HG02623 (cell line): Measurements from ENCODE around the gene ROBO1.
A peak's percentile ranks its signal among the peaks of the same experiment; 100 is the strongest.

Experiments
- ATAC-seq: cut with Tn5 transposase; IDR thresholded peaks from one replicate; pipeline ENCODE4 v1.9.1; 2021; ENCODE audit warnings: moderate library complexity; ENCODE audit not compliant: unreplicated experiment

Gene ROBO1

DNA sequence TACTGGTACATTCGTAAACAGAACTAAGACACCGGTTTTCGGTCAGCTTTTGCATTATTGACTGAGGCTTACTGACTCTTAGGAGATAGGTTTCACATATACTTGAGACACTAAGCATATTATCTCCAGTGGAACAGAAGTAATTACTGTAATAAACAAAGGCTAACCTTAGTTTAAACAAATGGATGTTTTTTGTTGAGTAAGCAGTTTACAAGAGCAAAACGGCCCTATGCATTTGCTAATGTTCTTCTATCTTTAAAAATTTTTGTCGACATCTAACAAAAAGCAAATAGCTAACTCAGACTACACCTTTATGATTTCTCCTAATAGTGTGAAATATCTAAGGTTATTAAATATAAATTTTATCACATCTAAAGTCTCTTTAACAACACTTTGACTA lies 664.5 kb downstream of the ROBO1 start:
- ATAC-seq, result no peak

DNA sequence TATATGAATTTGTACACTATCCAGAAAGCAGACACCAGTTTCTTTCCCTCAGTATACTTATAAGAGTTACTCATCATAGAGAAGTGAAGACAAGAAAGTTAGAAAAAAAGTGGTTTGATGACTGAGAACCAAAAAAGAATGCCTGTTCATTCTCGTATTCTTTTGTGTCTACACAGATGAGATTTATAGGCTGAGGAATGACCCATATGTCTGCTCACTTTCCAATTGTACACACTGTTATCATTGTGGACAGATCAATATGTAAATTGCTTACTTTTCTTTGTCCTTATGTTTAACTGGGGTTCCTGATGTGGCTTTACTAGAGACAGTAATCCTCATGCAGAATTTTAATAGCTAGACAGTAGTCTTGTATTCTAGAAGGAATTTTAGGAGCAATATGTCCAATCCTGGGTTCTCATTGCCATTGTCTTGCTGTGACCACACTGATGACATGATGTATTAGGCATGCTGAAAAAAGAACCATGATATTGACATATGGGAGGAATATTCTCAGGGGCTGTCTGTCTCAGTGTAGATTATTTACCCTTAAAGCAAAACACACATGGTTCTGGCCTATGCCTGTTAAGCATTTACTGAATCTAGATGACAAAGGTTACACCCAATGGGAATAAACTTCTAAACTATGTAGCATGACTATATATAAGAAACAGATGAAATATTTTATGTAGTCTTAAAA lies 669.7 kb downstream of the ROBO1 start:
- no peak for ATAC-seq

DNA sequence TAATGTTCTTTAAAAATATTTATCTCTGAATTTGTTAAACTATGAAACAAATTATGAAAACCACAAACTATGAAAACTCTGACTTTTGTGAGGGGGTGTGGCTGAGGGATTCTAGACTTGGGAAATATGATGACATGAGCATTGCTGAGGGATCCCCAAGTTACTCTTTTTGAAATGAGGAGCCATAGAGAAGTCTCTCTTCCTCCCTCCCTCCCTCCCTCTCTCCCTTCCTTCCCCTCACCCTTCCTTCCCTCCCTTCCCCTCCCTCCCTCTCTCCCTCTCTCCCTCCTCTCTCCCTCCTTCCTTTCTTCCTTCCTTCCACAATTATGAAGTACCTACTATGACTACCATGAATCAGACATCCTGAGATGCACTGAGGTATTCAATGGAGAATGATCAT lies 673.1 kb downstream of the ROBO1 start:
- no peak for ATAC-seq

DNA sequence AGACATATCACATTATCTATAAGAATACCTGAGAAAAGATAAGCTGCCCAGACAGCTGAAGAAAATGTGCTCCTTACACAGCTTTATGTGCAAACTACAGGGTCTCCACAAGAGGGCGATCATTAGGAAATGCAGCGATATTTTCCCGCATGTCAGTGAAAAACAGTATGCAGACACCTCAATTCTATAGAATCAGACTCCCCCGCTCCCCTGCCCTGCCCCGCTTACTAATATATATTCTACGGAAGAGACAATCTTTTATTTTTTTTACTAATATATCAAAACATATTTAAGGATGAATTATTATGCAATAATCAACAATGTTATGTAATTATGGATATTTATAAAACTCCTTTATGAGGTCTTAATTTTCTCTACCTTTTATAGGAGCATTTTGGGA lies 681.3 kb downstream of the ROBO1 start:
- peak; percentile 98 for ATAC-seq

DNA sequence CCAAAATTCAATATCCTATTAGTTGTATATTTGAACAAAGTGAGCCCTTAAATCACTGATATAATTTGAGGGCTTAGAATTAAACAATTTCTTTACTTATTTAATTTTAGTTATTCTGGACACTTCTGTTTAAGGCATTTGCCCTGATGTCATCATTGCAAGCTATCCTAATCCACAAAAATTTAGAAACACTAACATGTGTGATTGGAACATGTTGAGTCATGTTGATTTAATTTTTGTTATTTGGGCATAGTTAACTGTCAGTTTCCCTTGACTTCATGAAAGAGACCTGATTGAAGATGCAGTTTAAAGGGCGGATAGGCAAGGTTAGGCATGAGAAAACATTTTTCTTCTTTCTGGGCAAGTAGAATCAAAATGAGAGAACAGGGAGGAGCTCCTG lies 682.6 kb downstream of the ROBO1 start:
- ATAC-seq, result no peak

DNA sequence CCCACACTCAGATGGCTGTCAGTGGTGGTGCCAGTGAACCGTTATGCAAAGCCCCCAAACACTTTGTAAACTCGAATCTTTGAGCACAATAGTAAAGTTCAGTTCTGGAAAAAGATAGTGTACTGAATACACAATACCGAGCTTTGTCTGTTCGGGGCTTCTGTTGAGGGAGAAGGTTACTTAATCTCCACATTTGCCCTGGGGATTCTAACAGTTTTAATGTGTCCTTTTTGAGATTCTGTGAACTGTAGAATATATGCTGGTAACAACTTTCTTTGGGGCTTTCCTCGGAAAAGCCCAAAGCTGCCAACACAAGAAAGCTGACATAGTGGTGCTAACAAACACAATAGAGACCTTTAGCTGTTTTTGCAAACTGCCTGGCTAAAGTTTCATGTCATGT lies 686.5 kb downstream of the ROBO1 start:
- ATAC-seq, result no peak

DNA sequence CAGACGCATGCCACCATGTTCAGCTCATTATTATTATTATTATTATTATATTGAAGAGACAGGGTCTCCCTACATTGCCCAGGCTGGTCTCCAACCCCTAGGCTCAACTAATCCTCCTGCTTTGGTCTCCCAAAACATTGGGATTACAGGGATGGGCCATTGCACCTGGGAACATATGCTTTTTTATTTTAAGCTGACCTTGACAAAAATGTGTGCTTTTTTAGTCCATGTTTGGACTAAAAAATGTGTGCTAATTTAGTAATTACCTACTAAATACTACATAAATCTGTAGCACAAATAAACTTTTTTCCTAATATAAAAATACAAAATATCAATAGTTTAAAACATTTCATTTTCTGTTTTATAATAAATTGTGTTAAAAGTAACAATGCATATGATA lies 693.2 kb downstream of the ROBO1 start:
- ATAC-seq, result no peak

DNA sequence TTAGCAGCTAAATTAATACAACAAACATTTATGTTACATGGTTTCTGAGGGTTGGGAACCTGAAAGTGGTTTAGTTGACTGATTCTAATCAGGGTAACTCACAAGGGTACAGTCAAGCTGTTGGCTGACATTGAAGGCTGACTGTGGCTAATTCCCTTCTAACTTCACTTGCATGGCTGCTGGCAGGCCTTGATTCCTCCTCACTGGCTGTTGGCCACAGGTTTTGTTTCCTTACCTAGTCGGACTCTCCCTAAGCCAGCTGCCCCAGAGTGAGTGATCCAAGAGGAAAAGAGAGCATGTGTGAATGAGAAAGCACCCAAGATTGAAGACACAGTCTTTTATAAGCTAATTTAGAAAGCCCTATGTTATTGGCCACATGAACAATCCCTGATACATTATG lies 700.1 kb downstream of the ROBO1 start:
- no peak for ATAC-seq

DNA sequence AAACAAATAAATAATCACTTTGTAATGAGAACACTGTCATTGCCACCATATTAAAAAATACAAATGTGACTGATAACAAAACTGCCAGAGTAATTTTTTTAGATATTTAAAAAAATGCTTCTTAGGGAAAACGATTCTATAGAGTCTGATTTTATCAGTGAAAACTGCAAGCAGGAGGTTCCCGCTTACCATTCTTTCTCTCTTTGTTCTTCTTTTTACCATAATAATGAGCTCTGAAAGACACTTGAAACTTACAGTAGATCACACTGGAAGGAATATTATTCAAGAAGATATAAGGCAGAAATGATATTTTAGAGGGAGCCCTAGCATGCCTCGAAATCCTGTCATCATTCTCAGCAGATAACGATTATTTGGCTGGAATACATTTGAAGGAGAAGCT lies 701.3 kb downstream of the ROBO1 start:
- no peak for ATAC-seq

DNA sequence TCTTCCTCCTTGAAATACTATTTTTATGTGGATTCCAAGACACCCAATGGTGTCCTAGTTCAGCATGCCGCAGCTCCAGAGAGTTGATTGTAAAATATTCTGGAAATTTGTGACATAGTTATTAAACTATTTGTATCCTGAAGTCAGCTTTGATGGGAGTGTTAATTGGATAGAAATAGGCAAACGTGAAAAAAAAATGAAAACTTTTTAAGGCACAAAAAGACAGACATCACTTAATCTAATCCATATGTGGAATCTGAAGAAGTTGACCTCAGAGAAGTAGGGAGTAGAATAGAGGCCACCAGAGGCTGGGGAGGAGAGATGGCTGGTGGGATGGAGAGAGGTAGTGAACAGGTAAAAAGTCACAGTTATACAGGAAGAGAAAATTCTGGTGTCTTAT lies 704.2 kb downstream of the ROBO1 start:
- ATAC-seq, result no peak

DNA sequence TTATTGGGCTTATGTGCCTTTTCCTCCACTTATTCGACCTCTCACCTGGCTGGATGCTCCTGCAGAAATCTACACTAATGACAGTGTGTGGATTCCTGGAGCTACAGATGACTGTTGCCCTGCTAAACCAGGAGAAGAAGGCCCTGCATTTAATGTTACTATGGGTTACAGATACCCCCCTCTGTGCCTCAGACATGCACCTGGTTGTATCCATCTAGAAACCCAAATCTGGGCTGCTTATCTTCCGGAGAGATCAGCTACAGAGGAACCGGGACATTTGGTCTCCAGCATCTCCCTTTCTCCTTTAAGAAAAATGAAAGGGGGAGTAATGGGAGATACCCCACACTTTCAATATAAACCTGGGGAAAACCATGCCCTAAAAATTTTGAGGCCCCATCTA lies 710.0 kb downstream of the ROBO1 start:
- ATAC-seq, result no peak

DNA sequence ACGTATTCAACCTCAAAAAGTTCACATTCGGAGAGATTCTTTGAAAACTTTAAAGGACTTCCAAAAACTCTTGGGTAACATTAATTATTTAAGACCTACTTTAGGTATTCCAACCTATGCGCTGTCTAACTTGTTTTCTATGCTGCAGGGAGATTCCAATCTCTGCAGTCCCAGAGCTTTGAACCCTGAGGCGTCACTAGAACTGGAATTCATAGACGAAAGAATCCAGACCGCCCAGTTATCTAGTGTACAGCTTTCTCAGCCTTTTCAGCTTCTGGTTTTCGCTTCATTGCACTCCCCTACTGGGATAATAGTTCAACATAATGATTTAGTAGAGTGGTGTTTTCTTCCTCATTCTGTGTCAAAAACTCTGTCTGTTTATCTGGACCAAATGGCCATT lies 711.3 kb downstream of the ROBO1 start:
- ATAC-seq, result no peak

DNA sequence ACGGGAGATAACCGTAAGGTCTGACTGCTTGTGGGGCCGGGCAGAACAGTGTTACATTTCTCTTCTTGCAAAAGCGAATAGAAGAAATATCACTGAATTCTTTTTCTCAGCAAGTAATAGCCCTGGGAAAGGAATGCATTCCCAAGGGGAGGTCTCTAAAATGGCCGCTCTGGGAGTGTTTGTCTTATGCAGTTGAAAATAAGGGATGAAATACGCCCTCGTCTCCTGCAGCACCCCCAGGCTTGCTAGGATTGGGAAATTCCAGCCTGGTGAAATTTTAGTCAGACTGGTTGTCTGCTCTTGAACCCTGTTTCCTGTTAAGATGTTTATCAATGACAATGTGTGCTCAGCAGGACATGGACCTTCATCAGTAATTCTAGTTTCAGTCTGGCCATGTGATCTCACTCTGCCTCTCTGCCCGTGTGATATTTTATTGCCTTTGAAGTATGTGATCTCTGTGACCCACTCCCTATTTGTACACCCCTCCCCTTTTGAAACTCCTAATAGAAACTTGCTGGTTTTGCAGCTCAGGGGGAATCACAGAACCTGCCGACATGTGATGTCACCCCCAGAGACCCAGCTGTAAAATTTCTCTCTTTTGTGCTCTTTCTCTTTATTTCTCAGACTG lies 715.6 kb downstream of the ROBO1 start:
- ATAC-seq, result no peak

DNA sequence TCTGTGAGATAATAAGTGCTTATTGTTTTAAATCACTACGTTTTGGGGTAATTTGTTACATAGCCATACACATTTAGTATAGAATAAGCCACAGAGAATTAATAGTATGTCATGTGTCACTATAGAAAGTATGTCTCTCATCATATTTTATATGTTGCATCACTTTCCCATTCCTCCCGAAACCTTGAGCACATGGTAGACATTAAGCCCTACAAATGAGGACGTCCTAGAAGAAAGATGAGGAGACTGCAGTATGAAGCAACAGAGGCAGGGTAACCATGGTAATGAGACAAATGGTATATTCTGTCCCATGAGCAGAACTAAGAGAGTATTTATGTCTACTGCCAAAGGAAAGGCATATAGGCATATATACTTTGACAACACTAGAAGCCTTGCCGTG lies 720.2 kb downstream of the ROBO1 start:
- ATAC-seq, result no peak

DNA sequence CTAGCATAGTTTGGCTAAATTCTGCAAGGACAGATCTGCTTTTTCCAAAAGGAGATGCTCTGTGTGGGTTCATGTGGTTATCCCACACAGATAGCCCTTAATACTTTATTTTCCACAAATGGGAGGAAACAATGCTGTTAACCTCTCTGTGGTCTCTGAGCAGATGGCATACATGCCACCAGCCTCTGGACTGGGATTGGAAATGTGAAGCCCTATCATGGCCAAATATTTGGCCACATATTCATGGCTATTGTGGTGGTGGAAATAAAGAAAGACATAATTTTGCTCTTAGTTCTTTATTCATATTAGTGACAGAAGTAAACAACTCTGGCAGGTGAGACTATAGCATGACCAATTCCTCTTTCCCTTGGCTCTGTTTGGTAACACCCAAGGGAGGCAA lies 726.2 kb downstream of the ROBO1 start:
- no peak for ATAC-seq

DNA sequence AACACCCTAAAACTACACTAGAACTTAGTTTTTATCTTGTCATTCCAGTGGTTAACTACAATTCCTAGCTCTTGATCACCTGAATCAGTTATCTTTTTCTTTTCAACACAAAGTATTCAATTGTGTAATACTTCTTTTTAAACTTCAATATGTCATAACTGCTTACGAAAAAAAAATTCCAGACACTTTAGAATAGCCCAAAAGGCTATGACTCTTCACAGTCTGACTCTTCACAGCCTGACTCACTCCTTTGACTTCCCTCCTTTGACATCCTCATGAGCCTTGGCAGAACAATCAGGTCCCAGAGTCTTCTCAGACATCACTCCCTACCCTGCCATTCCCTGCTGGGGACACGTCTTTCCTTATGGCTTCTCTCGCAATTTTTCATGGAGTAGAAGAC lies 727.1 kb downstream of the ROBO1 start:
- no peak for ATAC-seq

DNA sequence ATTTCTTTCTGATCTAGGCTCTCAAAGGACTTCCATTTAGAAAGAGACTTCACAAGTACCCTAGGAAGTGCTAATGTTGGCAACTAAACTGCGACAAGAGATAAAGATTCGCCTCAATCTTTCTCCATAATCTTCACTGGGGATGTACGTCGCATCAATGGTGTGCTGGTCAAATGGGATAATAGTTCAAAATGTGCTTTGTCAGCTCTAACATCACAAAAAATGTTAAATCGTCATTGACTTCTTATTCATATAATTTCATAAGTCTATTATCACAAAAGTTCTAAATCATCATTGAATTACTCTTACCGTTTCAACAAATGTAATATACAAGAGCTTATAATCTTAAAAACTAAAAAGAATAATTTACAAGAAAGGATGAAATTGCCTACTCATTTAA lies 727.7 kb downstream of the ROBO1 start:
- ATAC-seq, result no peak

DNA sequence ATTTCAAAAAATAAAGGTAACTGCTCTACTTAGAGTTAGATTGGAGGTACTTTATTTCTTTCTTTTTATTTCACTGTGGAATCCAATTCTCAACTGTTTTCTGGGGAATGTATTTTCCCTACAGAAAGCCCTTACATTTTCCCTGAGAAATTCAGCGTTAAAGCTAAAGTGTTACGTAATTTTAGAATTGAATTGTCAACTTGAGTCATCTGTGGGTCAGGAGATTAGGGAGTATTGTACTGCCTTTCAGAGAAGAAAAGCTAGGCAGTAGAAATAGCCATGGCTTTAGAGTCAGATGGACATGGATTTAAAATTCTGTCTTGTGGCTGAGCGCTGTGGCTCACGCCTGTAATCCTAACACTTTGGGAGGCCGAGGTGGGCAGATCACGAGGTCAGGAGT lies 728.6 kb downstream of the ROBO1 start:
- no peak for ATAC-seq

DNA sequence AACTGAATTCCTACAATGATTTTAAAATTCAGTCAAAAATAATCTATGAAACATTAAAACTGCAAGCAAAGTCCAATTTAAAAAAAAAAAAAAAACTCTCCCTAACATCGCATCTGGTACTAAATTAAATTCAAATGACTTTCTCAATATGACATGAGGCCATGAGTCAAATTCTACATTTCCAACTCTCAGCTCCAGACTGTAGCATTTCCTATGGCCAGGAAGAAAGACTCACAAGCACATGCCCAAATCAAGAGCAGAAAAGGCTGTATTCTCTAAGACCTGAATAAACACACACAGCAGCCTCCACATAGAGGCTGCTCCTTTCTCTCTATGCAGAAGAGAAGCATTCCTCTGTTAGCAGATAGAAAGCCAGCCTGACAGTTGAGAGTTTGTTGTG lies 729.2 kb downstream of the ROBO1 start:
- ATAC-seq, result no peak

DNA sequence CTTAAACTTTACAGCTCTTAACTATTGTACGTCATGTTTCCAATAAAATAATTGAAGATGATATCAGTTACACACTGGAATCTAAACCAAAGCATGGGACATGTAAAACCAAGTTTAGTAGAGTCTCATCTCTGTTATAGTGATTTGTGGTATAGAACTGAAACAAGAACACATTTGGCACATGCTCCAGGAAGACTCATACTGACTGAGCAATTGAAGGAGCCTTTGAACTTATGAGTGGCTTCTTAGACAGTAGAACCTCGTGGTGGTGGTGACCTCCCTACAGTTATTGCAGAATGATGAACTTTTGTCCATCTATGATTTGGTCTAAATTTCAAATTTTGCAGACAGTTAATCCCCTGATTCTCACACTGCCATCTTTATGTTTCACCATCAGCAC lies 729.7 kb downstream of the ROBO1 start:
- ATAC-seq, result no peak

DNA sequence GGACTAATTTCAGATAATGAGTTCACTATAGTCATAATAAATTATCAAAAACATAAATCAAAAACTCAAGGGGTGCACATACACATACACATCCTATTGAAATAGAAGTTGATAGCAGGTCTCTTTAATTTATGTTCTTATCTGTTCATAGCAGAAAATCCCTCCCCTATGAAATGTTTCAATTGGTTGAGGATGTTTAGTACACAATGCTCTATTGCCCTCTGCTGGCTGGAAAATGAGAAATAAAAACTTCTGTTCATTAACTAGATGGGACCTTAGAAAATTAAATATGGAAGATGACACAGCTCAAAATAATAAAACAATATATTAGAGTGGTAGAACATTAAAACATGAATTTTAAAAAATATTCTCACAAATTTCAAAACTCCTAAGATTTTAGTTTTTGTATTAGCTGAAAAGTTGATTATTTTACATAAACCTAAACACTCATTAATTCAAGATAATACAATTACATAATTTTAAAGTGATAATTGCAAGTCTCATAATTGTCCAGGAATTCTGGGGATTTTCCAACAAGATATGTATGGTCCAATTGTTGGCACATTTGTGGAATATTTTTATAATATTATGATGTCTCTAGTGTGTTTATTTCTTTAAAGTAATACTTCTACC lies 735.0 kb downstream of the ROBO1 start:
- ATAC-seq, result no peak

DNA sequence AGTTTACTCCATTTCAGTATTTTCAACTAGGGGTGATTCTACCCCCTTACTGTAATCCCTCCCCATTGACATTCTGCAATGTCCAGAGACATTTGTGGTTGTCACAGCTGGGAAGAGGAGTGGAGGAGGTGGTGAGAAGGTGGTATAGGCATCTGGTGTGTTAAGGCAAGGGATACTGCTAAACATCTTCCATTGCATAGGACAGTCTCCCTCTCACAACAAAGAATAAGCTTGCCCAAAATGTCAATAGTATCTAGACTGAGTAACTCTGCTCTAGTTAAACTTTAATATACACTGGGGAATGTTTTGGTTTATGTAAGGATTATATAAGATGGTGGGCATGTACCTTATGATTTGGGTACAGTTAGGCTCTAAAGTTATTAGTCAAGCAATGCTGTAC lies 737.6 kb downstream of the ROBO1 start:
- ATAC-seq, result no peak

DNA sequence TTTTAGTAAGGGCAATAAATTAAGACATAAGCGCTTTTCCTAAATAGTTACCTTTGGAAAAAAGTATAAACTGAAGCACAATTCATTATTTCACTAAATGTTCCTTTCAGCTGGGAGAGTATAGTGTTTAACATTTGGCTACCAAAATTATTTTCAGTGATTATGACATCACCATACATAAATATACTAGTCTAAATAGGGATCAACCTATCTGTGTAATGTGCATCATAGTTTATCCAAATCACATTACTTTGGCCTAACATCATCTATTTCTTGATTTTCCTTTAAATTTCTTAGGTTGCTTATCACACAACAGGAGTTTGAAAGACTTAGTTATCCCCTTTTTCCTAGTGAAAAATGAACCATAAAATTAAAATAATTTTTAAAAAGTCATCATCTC lies 738.9 kb downstream of the ROBO1 start:
- no peak for ATAC-seq
